ENCODE data around the gene EFCAB9.

EFCAB9 gene

GRCh38 chr5:172145870-172146747 lies 47.9 kb upstream of the EFCAB9 start:
- Histone ChIP-seq H3K4me3 (ENCODE audit: low read length) (no peak overlapping the region), H3K9ac (ENCODE audit: low read length) (no peak overlapping the region), H3K27ac (ENCODE audit: low read length) (no peak overlapping the region), H3K27me3 (ENCODE audit: low read depth, low read length) (no peaks in the 10 kb centered on the region), H4K20me1 (ENCODE audit: insufficient read depth, low read length) (peaks cover 22% of the 10 kb centered on the region), H2AFZ (ENCODE audit: low read depth, low read length) (no peak overlapping the region), H3K9me3 (ENCODE audit: insufficient read depth, low read length) (no peaks in the 10 kb centered on the region), H3K4me1 (ENCODE audit: low read length) (peaks cover 45% of the 10 kb centered on the region), H3K4me2 (ENCODE audit: low read length) (no peak overlapping the region), H3K79me2 (ENCODE audit: low read length) (peaks cover 60% of the 10 kb centered on the region), H3K36me3 (replicated peaks; ENCODE audit: low read depth, low read length) (peaks cover 15% of the 10 kb centered on the region)
- TF ChIP-seq, protein P1, sequence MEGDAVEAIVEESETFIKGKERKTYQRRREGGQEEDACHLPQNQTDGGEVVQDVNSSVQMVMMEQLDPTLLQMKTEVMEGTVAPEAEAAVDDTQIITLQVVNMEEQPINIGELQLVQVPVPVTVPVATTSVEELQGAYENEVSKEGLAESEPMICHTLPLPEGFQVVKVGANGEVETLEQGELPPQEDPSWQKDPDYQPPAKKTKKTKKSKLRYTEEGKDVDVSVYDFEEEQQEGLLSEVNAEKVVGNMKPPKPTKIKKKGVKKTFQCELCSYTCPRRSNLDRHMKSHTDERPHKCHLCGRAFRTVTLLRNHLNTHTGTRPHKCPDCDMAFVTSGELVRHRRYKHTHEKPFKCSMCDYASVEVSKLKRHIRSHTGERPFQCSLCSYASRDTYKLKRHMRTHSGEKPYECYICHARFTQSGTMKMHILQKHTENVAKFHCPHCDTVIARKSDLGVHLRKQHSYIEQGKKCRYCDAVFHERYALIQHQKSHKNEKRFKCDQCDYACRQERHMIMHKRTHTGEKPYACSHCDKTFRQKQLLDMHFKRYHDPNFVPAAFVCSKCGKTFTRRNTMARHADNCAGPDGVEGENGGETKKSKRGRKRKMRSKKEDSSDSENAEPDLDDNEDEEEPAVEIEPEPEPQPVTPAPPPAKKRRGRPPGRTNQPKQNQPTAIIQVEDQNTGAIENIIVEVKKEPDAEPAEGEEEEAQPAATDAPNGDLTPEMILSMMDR (IDR thresholded peaks at IDR 0.05; ENCODE audit: low read depth, low read length), result no peak
- no peak for TF ChIP-seq EZH2phosphoT487 (IDR thresholded peaks at IDR 0.05; ENCODE audit: low read depth)

GRCh38 chr5:172146748-172147092 lies 47.3 kb upstream of the EFCAB9 start:
- Histone ChIP-seq H3K4me3 (ENCODE audit: low read length) (no peak overlapping the region), H3K79me2 (ENCODE audit: low read length) (peaks cover 56% of the 10 kb centered on the region), H3K4me1 (ENCODE audit: low read length) (peaks cover 45% of the 10 kb centered on the region), H3K4me2 (ENCODE audit: low read length) (no peak overlapping the region), H3K9ac (ENCODE audit: low read length) (no peak overlapping the region), H3K9me3 (ENCODE audit: insufficient read depth, low read length) (no peaks in the 10 kb centered on the region), H3K36me3 (replicated peaks; ENCODE audit: low read depth, low read length) (peaks cover 17% of the 10 kb centered on the region), H2AFZ (ENCODE audit: low read depth, low read length) (no peak overlapping the region), H3K27ac (ENCODE audit: low read length) (no peak overlapping the region), H3K27me3 (ENCODE audit: low read depth, low read length) (no peaks in the 10 kb centered on the region), H4K20me1 (ENCODE audit: insufficient read depth, low read length) (peaks cover 24% of the 10 kb centered on the region)
- TF ChIP-seq, protein P1 (IDR thresholded peaks at IDR 0.05; ENCODE audit: low read depth, low read length), result no peak
- no peak for TF ChIP-seq EZH2phosphoT487 (IDR thresholded peaks at IDR 0.05; ENCODE audit: low read depth)

DNA sequence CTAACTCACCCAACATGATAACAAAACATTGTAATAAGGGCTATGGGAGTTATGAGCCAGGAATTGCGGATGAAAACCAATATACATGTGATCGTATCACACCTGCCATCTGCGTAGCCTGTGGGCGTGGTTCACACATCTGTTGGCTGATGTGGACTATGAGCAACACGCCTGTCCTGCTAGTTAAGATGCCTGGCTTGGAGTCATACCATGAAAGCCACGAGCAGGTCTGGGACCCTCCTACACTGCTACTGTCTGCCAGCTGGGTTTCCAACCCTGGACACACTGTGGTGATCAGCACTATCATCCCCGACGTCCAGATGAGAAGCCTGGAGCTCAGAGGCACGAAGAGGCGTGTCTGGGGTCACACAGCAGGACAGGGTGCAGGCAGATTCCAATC lies 46.1 kb upstream of the EFCAB9 start:
- Histone ChIP-seq H3K79me2 (ENCODE audit: low read length) (peaks cover 45% of the 10 kb centered on the region), H3K27me3 (ENCODE audit: low read depth, low read length) (no peaks in the 10 kb centered on the region), H3K27ac (ENCODE audit: low read length) (no peak overlapping the region), H2AFZ (ENCODE audit: low read depth, low read length) (no peak overlapping the region), H3K9ac (ENCODE audit: low read length) (no peak overlapping the region), H3K4me1 (ENCODE audit: low read length) (peaks cover 40% of the 10 kb centered on the region), H3K9me3 (ENCODE audit: insufficient read depth, low read length) (no peaks in the 10 kb centered on the region), H4K20me1 (ENCODE audit: insufficient read depth, low read length) (peaks cover 15% of the 10 kb centered on the region), H3K4me3 (ENCODE audit: low read length) (no peak overlapping the region), H3K36me3 (replicated peaks; ENCODE audit: low read depth, low read length) (peaks cover 28% of the 10 kb centered on the region), H3K4me2 (ENCODE audit: low read length) (no peak overlapping the region)
- TF ChIP-seq, protein P1 (IDR thresholded peaks at IDR 0.05; ENCODE audit: low read depth, low read length), result no peak
- TF ChIP-seq EZH2phosphoT487 (IDR thresholded peaks at IDR 0.05; ENCODE audit: low read depth), result no peak

DNA sequence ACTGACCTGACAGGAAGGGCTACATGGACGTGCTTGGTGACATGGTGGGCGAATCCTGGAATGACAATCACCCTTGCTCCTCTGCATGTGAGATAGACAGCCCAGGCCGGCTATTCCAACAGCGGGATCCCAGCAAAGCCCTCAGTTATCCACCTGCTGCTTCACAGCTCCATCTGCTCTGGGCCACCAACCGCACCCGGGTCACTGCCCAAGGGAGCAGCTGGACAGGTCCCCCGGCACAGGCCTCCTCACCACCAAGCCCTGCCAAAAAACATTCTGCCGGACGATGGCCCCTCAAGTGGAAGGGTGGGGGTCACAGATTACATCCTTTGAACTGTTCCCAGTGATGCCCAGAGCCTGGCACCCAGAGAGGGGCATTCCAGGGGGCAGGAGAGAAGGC lies 45.6 kb upstream of the EFCAB9 start:
- H3K27me3 ChIP-seq (ENCODE audit: low read depth, low read length), result no peaks in the 10 kb centered on the region
- no peaks in the 10 kb centered on the region for H3K9me3 ChIP-seq (ENCODE audit: insufficient read depth, low read length)
- peaks cover 40% of the 10 kb centered on the region for H3K79me2 ChIP-seq (ENCODE audit: low read length)
- H3K4me3 ChIP-seq (ENCODE audit: low read length), result no peak overlapping the region
- no peak overlapping the region for H3K9ac ChIP-seq (ENCODE audit: low read length)
- peaks cover 15% of the 10 kb centered on the region for H4K20me1 ChIP-seq (ENCODE audit: insufficient read depth, low read length)
- H3K27ac ChIP-seq (ENCODE audit: low read length), result no peak overlapping the region
- no peak overlapping the region for H2AFZ ChIP-seq (ENCODE audit: low read depth, low read length)
- H3K36me3 ChIP-seq (replicated peaks; ENCODE audit: low read depth, low read length), result peaks cover 28% of the 10 kb centered on the region
- no peak overlapping the region for H3K4me2 ChIP-seq (ENCODE audit: low read length)
- TF ChIP-seq EZH2phosphoT487 (IDR thresholded peaks at IDR 0.05; ENCODE audit: low read depth), result no peak
- TF ChIP-seq, protein P1 (IDR thresholded peaks at IDR 0.05; ENCODE audit: low read depth, low read length), result no peak
- H3K4me1 ChIP-seq (ENCODE audit: low read length), result peaks cover 41% of the 10 kb centered on the region

Data from OCI-LY3 (cell line).